H9 (cell line): ENCODE data around the gene CDRT15L2. TPM values are rescaled to one million over a fixed set of nuclear protein-coding genes. Genes with fewer than 3 reads are reported as not detected.
"Not testable (repeated sequence)": the region's sequence is repeated elsewhere in the genome, so short reads cannot be mapped to it uniquely, and the experiment has no call there.

Source experiments
- DNase-seq: peaks from one replicate; pipeline ENCODE4 v3.0.0-alpha.2; 2017
- H2AFZ ChIP-seq: one replicate; pipeline ENCODE4 v1.6.1; 2013; ENCODE audit warnings: mild to moderate bottlenecking, low read length, control low read depth, moderate library complexity
- H2AK5ac ChIP-seq: 2 replicates; pipeline ENCODE4 v1.6.1; 2013; ENCODE audit warnings: low read length, control low read depth, mixed read lengths; ENCODE audit not compliant: insufficient read length
- H2BK120ac ChIP-seq: one replicate; pipeline ENCODE4 v1.6.1; 2013; ENCODE audit warnings: low read depth, mild to moderate bottlenecking, low read length, control low read depth, inconsistent platforms; ENCODE audit not compliant: poor library complexity, severe bottlenecking
- H2BK12ac ChIP-seq: 2 replicates; pipeline ENCODE4 v1.6.1; 2013; ENCODE audit warnings: low read length, control low read depth, mixed read lengths, low read depth; ENCODE audit not compliant: insufficient read length
- H2BK15ac ChIP-seq: 2 replicates; pipeline ENCODE4 v1.6.1; 2013; ENCODE audit warnings: low read depth, low read length, control low read depth
- H2BK20ac ChIP-seq: one replicate; pipeline ENCODE4 v1.6.1; 2013; ENCODE audit warnings: low read depth, mild to moderate bottlenecking, low read length, control low read depth, inconsistent platforms; ENCODE audit not compliant: poor library complexity, severe bottlenecking
- H2BK5ac ChIP-seq: 2 replicates; pipeline ENCODE4 v1.6.1; 2013; ENCODE audit warnings: low read length, control low read depth, mixed read lengths; ENCODE audit not compliant: insufficient read length
- H3K14ac ChIP-seq: 2 replicates; pipeline ENCODE4 v1.6.1; 2013; ENCODE audit warnings: low read length, control low read depth; ENCODE audit not compliant: insufficient read depth
- H3K18ac ChIP-seq: 2 replicates; pipeline ENCODE4 v1.6.1; 2013; ENCODE audit warnings: low read depth, mild to moderate bottlenecking, mixed read lengths, low read length, control low read depth; ENCODE audit not compliant: insufficient read length
- H3K23ac ChIP-seq: 2 replicates; pipeline ENCODE4 v1.6.1; 2013; ENCODE audit warnings: low read length, control low read depth, mixed read lengths, low read depth; ENCODE audit not compliant: insufficient read length
- H3K23me2 ChIP-seq: 2 replicates; pipeline ENCODE4 v1.6.1; 2013; ENCODE audit warnings: low read depth, mild to moderate bottlenecking, mixed read lengths, low read length, control low read depth; ENCODE audit not compliant: insufficient read length, poor library complexity, severe bottlenecking
- H3K27ac ChIP-seq: 2 replicates; pipeline ENCODE4 v1.5.1; 2013; ENCODE audit warnings: low read length, control low read depth, mixed read lengths, low read depth; ENCODE audit not compliant: insufficient read length
- H3K27me3 ChIP-seq: 2 replicates; pipeline ENCODE4 v1.6.1; 2013; ENCODE audit warnings: low read length, control low read depth, inconsistent platforms; ENCODE audit not compliant: insufficient read depth
- H3K4ac ChIP-seq: 2 replicates; pipeline ENCODE4 v1.6.1; 2013; ENCODE audit warnings: low read depth, mild to moderate bottlenecking, control low read depth, inconsistent platforms, low read length, moderate library complexity
- H3K4me1 ChIP-seq: 2 replicates; pipeline ENCODE4 v1.6.1; 2013; ENCODE audit warnings: low read length, control low read depth, inconsistent platforms; ENCODE audit not compliant: insufficient read depth
- H3K4me2 ChIP-seq: 2 replicates; pipeline ENCODE4 v1.6.1; 2013; ENCODE audit warnings: low read length, control low read depth, mixed read lengths; ENCODE audit not compliant: insufficient read length, insufficient read depth
- H3K56ac ChIP-seq: 2 replicates; pipeline ENCODE4 v1.6.1; 2013; ENCODE audit warnings: low read depth, mild to moderate bottlenecking, mixed read lengths, low read length, control low read depth; ENCODE audit not compliant: insufficient read length
- H3K79me1 ChIP-seq: 2 replicates; pipeline ENCODE4 v1.6.1; 2013; ENCODE audit warnings: low read depth, mild to moderate bottlenecking, moderate library complexity, low read length, control low read depth, inconsistent platforms; ENCODE audit not compliant: insufficient read depth, poor library complexity, severe bottlenecking
- H3K79me2 ChIP-seq: 2 replicates; pipeline ENCODE4 v1.6.1; 2013; ENCODE audit warnings: low read length, control low read depth, inconsistent platforms; ENCODE audit not compliant: insufficient read depth
- H3K9ac ChIP-seq: 2 replicates; pipeline ENCODE4 v1.6.1; 2013; ENCODE audit warnings: low read length, control low read depth, mixed read lengths; ENCODE audit not compliant: insufficient read length; ENCODE audit errors: extremely low read depth
- H3K9me3 ChIP-seq: one replicate; pipeline ENCODE4 v1.6.1; 2013; ENCODE audit warnings: low read depth, low read length, inconsistent platforms; ENCODE audit not compliant: control insufficient read depth
- H3T11ph ChIP-seq: one replicate; pipeline ENCODE4 v1.6.1; 2013; ENCODE audit warnings: mild to moderate bottlenecking, low read length, control low read depth, inconsistent platforms
- H4K20me1 ChIP-seq: one replicate; pipeline ENCODE4 v1.6.1; 2013; ENCODE audit not compliant: control insufficient read depth, insufficient read length, insufficient read depth
- H4K5ac ChIP-seq: 2 replicates; pipeline ENCODE4 v1.6.1; 2013; ENCODE audit warnings: low read depth, mild to moderate bottlenecking, mixed read lengths, low read length, control low read depth; ENCODE audit not compliant: insufficient read length
- H4K8ac ChIP-seq: replicated peaks from 2 replicates; pipeline ENCODE4 v1.6.1; 2013; ENCODE audit warnings: low read length, control low read depth, mixed read lengths, low read depth; ENCODE audit not compliant: insufficient read length
- H4K91ac ChIP-seq: 2 replicates; pipeline ENCODE4 v1.6.1; 2013; ENCODE audit warnings: low read depth, mild to moderate bottlenecking, moderate library complexity, mixed read lengths, low read length, control low read depth; ENCODE audit not compliant: insufficient read length
- H3K27ac Mint-ChIP-seq, 3 experiments: 2 replicates in 2 of 3; 3 replicates in 1 of 3; pipeline ENCODE4 v1.8.0; 2020 to 2021; ENCODE audit warnings: mixed read lengths in 3 of 3, mild to moderate bottlenecking in 1 of 3, moderate library complexity in 1 of 3
- H3K27me3 Mint-ChIP-seq: 2 replicates; pipeline ENCODE4 v1.8.0; 2021; ENCODE audit warnings: low read depth, mild to moderate bottlenecking, moderate library complexity, mixed read lengths
- H3K36me3 Mint-ChIP-seq, 3 experiments: 2 replicates in 2 of 3; 3 replicates in 1 of 3; pipeline ENCODE4 v1.8.0; 2020 to 2021; ENCODE audit warnings: low read depth in 3 of 3, mixed read lengths in 3 of 3; ENCODE audit not compliant: insufficient read depth in 1 of 3
- H3K4me1 Mint-ChIP-seq, 2 experiments: 2 replicates each; pipeline ENCODE4 v1.8.0; 2020; ENCODE audit warnings: mixed read lengths in 2 of 2
- H3K4me3 Mint-ChIP-seq, 2 experiments: 2 replicates in 1 of 2; 3 replicates in 1 of 2; pipeline ENCODE4 v1.8.0; 2020 to 2021; ENCODE audit warnings: mild to moderate bottlenecking in 2 of 2, mixed read lengths in 2 of 2, moderate library complexity in 1 of 2
- H3K9me3 Mint-ChIP-seq, 2 experiments: 2 replicates in 1 of 2; 3 replicates in 1 of 2; pipeline ENCODE4 v1.8.0; 2020; ENCODE audit warnings: mild to moderate bottlenecking in 2 of 2, mixed read lengths in 2 of 2, moderate library complexity in 1 of 2
- WGBS: extraction: QIAGEN DNeasy Blood & Tissue Kit; methylation state at CpG from one replicate; pipeline ENCODE4 v1.1.7; 2013; ENCODE audit warnings: missing lambda C conversion rate, low lambda C conversion rate, mixed read lengths; ENCODE audit not compliant: insufficient read length; ENCODE audit errors: extremely low coverage; 5-methylcytosine and 5-hydroxymethylcytosine counted together
- total RNA-seq: library from RNA; stranded (reverse); gene quantifications from 2 replicates; pipeline ENCODE4 v1.2.1, GENCODE V29; 2021

The CDRT15L2 gene
- total RNA-seq, 1 experiment from 2014 or later: not detected

- not testable (repeated sequence) for H4K20me1 ChIP-seq, H2BK5ac ChIP-seq, H4K91ac ChIP-seq, H3K27ac ChIP-seq, H3K18ac ChIP-seq, H3K9me3 Mint-ChIP-seq, H3T11ph ChIP-seq, H2BK20ac ChIP-seq, H3K79me2 ChIP-seq, H2BK12ac ChIP-seq, H3K27me3 Mint-ChIP-seq, H3K36me3 Mint-ChIP-seq, H4K5ac ChIP-seq, DNase-seq, H3K23me2 ChIP-seq, H3K4me1 ChIP-seq, H3K27ac Mint-ChIP-seq, H4K8ac ChIP-seq, H2AK5ac ChIP-seq, H3K9ac ChIP-seq, H3K14ac ChIP-seq, H3K9me3 ChIP-seq, H3K79me1 ChIP-seq, H2BK120ac ChIP-seq, H3K23ac ChIP-seq, H3K4me3 Mint-ChIP-seq, H2BK15ac ChIP-seq, H3K4me1 Mint-ChIP-seq, H3K4me2 ChIP-seq, H3K4ac ChIP-seq, H3K56ac ChIP-seq, H3K27me3 ChIP-seq, H2AFZ ChIP-seq
- no CpG with 5 or more reads among the region's 4 CpGs for WGBS
Observed at GRCh38 chr17:20554728-20555127, 24.8 kb upstream of the CDRT15L2 start.

GRCh38 chr17:20555135-20556010 is 24.2 kb upstream of the CDRT15L2 start:
- not testable (repeated sequence) for H3K27ac ChIP-seq, H3K18ac ChIP-seq, H3K79me1 ChIP-seq, H3K27me3 Mint-ChIP-seq, H3K9me3 ChIP-seq, H3K23ac ChIP-seq, H4K20me1 ChIP-seq, H3K27me3 ChIP-seq, H3K36me3 Mint-ChIP-seq, DNase-seq, H2AFZ ChIP-seq, H2BK15ac ChIP-seq, H3K4me3 Mint-ChIP-seq, H2BK12ac ChIP-seq, H3K79me2 ChIP-seq, H2BK20ac ChIP-seq, H2AK5ac ChIP-seq, H3T11ph ChIP-seq, H3K9me3 Mint-ChIP-seq, H3K56ac ChIP-seq, H3K23me2 ChIP-seq, H3K4me1 ChIP-seq, H3K27ac Mint-ChIP-seq, H3K4ac ChIP-seq, H2BK120ac ChIP-seq, H3K9ac ChIP-seq, H4K8ac ChIP-seq, H3K4me2 ChIP-seq, H3K14ac ChIP-seq, H2BK5ac ChIP-seq, H4K91ac ChIP-seq, H3K4me1 Mint-ChIP-seq, H4K5ac ChIP-seq
- no CpG with 5 or more reads among the region's 20 CpGs for WGBS
